Activated CD4-positive, alpha-beta T cell treated with anti-CD3 and anti-CD28 coated beads, Interleukin-2, Interleukin-6, amounts not matched to agents 100 ng/mL and 50 ng/mL, durations not matched to agents 16 hours and 8 hours (primary cell): ENCODE results near the gene MTCL3.

Source experiments
- DNase-seq: peaks from one replicate; pipeline ENCODE4 v3.0.0-alpha.2; 2020

The MTCL3 gene

DNA sequence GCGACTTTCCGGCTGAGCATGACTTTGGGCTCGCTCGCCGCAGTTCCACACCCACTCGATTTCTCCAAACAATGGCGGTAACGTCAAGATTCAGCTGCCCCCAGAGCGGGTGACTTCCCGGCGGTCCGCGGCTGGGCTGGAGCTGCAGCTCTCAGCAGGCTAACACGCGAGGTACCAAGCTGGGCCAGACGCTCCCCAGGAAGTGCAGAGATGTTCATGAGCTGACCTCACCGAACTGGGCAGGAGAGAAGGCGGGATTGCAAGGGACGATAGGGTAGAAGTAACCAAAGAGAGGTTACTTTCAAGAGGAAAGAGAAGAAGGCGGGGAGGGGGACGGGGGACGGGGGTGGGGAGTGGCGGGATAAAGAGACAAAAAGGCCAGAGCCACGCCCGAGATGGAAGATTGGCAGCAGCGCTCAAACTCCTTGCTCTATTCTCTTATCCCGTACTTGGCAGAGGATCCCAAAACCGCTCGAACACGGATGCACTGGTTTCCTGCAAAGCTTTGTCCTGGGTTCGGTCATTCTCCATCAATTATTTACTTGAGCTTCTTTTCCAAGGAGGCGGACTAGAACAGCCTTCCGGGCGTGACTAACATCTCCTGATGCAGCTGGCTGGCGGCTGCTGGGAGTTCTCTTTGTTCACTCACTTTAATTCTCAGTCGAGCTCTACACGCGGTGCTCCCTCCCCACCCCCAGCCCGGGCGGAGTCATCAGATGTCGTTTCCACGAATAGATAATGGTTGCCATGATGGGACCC lies at the start of gene MTCL3:
TSS of gene MTCL3 (minus strand) at position 626 of the 759 bp plus-strand sequence.
- DNase-seq = peak; percentile 79

DNA sequence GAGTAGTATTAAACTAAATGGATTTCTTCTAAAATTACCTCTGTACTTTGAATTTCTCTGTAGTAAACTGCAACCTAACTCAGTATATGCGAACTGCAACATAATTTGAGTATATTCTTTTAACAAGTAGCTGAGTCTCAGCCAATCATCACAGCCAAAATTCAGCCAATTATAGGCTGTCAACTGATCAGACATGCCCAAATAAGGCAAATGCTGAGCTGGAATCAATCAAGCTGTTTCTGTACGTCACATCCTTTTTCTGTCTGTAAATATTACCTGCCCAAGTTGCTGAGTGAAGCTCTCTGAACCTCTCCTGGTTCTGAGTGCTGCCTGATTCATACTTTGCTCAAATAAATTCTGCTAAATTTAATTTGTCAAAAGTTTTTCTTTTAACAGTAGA lies 48.3 kb upstream of the MTCL3 start:
- no peak for DNase-seq

DNA sequence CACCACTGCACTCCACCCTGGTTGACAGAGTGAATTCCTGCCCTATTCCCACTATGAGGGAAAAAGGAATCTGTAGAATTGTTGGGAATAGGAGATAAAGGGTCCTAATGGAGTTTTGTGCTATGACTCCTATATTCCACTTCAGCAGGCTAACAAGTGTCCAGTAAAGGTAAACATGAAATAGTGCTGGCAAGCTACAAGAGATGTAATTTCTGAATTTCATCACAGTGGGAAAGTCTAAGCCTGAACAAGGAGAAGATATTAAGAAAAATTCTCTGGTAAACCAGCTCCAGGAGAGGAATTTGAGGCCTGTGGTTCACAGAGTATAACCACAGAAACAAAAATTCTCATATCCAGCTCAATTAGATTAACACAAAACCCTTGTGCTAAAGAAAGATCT lies 47.5 kb upstream of the MTCL3 start:
- no peak for DNase-seq

DNA sequence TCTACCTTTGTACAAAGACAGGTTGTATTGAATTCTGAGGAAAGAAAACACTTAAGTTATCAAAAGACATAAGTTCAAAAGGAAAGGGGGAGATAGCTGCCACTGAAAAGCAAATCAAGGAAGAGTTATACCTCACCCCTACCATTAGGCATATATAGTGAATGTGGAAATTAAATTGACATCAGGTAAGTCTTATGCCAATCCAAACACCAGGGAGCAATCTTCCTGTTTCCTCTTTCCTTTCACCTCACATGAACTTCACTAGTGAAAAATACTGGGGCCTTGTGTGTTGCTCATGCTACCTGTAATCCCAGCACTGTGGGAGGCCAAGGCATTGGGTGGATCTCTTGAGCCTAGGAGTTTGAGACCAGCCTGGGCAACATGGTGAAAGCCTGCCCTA lies 47.0 kb upstream of the MTCL3 start:
- no peak for DNase-seq

DNA sequence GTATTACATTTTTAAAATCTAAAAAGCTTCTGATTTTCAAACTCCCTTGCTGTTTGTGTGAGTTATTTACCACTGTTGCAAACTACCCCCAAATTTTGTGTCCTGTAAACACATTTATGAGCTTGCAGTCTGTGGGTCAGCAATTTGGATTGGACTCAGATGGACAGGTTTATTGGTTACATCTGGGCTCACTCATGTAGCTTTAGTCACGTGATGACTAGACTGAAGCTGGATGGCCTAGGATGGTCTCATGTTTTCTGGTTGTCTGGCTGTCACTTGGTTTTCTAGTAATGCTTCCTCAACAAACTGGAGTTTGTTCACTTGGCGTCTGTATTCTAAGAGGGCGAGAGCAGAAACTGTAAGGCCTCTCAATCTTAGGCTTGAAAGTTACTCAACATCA lies 45.6 kb upstream of the MTCL3 start:
- DNase-seq = no peak

DNA sequence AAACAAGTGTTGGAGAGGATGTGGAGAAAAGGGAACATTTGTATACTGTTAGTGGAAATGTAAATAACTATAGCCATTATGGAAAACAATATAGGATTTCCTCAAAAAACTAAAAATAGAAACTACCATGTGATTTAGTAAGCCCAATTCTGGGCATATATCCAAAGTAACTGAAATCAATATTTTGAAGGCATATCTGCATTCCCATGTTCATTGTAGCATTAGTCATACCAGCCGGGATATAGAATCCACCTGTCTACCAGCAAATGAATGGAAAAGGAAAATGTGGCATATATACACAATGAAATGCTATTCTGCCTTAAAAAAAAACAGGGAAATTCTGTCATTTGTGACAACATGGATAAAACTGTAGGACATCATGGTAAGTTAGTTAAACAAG lies 42.5 kb upstream of the MTCL3 start:
- no peak for DNase-seq

DNA sequence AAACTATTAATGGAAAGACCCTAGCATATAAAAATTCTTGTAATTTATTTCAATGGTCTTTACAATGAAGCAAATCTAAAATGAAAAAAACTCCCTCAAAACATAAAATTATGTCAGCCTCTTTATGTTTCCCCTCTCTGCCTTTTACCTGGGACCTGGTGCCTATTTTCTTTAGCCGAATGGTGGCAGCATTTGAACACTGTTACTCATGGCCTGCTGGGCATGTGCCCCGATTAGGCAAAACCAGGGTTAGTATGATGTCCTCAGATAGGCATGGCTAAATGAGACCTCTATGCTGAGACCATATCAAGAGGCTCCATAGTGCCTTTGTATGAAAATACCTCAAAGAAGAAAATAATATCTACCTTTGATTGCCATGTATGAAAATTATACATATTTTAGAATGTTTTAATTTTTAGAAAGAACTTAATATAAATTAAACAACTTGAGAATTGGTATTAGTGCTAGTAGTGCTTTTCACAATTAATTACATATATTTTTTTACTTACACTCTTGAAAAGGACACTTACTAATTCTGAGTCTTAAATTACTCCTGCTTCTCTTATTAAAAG lies 35.4 kb upstream of the MTCL3 start:
- DNase-seq = peak; percentile 54

DNA sequence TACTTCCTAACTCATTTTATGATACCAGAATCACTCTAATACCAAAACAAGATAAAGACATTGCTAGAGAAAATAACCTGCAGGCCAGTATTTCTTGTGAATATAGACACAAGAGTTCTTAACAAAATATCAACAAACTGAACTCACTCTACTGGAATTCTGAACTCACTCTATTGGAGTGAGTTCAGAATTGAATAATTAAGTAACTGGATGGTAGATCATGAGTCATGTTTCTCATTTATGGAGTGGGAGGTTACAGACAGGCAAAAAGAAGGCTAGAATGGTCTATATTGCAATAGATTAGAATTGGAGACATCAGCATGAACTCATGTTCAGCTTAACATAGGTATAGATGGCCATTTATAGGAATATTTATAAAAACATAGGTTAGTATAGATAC lies 31.3 kb upstream of the MTCL3 start:
- DNase-seq = no peak

DNA sequence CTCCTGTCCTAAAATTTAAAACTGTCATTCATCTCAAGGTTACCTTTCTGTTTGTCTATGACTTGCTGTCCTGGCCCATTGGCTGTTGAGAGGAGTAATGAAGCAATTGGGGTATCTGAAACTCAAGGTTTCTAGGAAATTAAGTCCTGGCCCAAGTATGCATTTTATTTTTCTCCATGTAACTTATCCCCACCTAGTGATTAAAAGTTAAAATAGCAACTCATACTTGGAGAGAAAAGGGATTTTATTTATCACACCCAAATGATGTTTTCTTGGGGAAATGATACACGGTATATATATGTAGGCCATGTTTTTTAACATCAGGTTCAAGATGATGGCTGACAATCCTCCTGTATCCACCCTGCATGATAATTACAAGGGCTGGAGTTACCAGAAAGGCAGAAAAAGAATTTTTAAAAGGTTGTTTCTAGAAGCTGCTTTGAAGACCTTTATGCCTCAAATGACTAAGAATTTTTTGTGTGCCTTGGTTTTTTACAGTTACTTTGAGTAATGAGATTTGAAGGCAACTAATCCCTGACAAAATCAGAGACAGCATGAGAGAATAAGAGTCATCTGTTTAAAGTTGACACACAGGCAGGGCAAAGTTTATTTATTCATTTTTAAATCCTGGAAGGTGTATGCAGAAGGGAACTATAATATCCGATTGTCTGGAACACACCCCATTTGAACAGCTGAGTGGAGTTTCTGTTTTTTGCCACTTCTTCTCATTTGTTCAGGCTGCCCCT lies 28.9 kb upstream of the MTCL3 start:
- no peak for DNase-seq

DNA sequence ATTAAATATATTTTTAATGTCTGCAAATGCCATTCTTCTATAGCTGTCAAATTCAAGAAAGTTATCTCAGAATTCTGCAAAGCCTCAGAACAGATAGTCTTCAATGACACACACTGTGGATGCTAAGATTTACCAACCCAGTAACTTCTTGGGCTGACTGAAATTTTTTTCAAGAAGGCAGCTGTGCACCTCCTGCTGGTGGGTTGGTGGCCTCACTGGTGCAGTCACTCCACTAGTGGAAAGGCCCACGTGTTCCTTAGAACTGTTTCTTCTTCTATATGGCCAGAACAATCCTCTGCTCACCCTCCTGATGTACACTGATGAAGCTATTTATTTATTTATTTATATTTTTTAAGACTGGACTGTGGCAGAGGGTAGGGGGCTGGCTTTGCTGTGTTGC lies 28.1 kb upstream of the MTCL3 start:
- peak; percentile 25 for DNase-seq

DNA sequence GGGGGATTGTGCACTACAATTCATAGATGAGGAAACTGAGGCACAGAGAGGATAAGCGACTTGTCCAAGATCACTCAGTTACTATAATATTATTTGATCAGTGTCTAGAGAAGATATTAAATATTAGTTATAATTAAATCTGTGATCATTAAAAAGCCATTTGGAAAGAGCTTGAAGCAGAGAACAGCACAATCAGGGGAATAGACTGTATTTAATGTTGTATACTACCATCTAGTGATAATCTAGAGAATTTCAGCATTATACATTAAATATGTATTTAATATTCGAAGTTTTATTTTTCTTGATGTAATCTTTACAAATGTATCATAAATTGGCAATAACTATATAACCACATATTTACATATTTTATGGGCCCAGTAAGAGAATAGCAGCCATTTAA lies 20.1 kb upstream of the MTCL3 start:
- DNase-seq = no peak

DNA sequence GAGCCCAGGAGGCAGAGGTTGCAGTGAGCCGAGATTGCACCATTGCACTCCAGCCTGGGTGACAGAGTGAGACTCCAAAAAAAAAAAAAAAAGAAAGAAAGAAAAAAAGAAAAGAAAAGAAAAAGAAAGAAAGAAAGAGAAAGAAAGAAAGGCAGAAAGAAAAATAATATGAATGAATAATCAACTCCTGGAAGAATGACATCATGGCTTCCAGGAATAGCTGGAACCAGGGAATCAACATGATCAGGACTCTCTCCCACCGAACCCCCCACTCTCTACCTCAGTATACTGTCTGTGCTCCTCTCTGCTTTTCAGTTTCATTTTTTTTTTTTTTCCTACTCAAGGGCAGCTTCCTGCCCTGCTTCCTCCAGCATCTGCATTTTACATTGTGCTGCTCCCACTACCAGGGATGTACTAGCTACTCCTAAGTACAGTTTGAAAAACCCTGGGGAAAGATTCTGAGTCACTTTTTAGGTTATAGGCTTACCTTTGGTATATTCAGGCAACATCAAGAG lies 19.7 kb upstream of the MTCL3 start:
- DNase-seq = no peak

DNA sequence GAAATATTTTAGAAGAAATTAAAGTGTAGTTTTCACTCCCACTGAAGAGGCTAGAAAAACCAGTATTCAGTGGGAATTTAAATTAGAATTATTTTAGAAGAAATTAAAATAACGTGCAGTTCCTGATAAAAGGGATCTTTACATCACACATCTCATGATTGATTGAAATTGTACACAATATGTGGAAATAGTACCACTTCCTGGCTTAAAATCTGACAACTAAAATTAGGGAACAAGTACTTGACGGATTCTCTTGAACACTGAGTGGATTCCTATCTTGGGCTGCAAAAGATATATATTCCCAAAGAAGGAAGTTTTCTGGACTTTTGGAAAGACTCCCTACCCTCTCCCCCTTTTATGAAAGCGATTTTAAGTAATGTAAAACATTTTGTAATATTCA lies 14.6 kb upstream of the MTCL3 start:
- DNase-seq = no peak

DNA sequence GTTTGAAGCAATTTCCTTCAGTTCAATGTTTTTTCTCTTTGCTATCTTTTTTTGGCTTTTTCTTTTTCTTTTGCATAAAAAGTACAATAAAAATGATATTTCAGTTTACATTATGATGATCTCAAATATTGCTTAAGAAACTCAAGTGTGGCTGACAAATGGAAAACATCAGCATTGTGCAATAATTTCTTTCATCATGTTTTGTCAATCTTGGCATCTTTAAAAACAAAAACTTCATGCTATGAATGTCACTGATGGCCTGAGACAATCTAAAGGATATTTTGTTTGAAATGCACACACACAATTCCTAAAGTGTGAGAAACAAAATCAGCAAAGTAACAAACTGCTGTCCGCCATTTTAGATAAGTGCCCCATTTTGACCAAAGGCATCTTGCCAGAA lies 13.9 kb upstream of the MTCL3 start:
- no peak for DNase-seq

DNA sequence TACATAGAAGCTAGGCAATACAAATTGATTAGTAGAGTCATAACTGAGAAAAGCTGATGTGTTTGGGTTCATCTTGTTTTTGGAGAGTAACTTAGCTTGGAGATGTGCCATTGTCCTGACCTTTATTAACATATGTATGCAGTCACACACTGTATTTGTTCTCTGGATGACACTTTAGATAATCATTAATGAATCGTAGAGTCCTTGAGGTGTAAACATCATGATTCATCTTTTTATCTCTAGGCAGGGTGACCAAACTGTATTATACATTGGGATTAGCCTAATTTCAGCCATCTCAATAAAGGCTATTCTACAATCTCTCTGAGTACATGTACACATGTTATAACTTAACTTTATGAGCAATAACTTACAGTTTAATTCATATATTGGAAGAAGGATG lies 3.6 kb upstream of the MTCL3 start:
- DNase-seq = no peak

DNA sequence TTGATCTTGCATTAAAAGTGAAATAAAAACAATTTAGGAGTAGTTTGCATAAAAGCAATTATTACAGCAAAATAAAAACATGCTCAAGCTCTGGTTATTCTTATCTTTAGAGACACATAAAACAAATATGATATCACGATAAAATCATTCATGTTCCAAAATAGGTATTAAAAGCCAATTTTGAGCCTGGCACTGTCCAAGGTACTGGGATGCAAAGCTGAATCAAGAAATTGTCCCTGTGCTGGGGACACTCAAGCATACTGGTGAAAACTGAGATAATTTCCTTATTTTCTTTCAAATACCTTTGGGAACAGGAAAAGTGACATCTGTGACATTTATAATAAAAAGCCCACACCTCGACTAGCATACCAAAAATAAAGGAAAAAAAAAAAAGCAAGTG lies 931 bp upstream of the MTCL3 start:
- DNase-seq = no peak

DNA sequence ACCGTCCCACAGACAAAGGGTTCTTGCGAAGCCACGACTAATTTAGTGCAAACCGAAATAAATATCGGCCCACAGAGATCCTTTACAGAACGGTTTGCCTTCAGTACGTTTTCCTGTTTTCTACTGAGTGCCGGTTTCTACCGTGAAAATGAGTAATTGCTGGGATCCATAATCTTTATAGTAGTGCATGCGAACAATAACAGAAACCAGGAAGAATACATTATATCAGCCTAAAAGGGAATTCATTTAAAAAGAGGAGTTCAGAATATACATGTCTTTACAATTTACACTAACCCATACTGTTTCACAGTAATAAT lies 292 bp upstream of the MTCL3 start:
- no peak for DNase-seq

DNA sequence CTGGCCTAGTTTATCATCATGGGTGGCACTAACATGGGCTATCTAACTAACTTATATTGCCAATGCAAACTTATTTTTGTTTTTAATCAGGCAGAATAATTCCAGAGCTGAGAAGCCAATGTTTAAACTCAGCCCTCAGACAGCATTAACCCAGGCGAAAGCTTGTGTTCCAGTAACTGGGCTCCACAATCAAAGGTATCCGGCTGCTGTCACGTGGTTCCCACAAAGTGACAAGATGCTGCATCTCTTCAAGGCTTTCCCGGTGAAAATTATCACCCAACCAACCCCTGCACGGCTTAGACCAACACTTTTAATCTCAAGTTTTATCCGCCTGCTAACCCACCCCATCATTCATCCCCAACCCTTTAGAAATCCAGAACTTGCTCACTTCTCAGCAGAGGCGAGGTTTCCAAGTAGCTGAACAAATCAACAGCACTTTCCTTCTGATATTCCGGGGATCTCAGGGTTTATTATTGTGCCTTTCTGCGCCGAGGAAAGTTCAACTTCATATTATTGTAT lies 885 bp downstream of the MTCL3 start:
- peak; percentile 34 for DNase-seq

DNA sequence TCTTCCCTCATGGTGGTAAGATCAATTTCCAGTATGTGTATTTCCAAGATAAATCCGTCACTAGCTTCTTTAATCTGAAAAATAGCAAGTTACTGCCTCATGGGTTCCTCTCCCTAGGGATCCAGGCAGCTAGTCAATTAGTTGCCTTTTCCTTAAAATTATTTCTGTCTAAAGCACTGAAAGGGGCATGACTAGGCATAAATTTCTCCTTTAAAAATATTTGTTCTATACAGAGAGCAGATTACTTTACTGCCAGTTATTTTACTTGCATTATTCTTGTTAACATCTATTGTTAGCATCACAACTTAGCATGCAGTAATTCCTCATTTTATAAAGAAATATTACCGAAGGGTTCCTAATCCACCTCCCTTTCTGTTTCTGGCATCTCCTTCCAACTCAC lies 1.4 kb downstream of the MTCL3 start:
- DNase-seq = no peak

DNA sequence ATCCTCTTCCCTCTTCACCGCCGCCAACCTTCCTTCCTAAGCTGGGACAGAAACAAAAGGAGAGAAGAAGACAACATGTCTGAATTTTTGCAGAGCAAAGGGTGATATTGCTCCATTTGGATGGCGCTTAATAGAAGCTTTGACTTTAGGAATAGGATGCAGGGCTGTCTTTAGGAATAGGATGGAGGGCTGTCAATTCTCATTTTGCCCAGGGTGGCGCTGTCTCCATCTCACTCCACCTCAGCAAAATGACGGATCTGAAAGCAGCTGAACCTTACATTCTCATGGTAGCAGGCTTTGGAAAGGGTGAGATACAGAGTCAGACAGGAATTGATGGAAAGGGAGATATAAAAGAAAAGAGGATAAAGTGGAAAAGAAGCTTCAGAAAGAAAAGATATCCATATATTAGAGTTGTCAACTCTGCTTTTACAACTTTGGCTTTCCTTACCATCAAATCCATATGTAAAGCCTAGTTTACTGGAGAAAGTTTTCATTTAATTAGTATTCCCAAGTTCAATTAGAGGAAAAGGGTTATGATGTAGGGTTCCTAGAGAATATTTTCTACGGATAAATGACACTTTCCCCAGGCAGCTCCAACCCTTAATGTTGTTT lies 2.4 kb downstream of the MTCL3 start:
- DNase-seq = peak; percentile 76

DNA sequence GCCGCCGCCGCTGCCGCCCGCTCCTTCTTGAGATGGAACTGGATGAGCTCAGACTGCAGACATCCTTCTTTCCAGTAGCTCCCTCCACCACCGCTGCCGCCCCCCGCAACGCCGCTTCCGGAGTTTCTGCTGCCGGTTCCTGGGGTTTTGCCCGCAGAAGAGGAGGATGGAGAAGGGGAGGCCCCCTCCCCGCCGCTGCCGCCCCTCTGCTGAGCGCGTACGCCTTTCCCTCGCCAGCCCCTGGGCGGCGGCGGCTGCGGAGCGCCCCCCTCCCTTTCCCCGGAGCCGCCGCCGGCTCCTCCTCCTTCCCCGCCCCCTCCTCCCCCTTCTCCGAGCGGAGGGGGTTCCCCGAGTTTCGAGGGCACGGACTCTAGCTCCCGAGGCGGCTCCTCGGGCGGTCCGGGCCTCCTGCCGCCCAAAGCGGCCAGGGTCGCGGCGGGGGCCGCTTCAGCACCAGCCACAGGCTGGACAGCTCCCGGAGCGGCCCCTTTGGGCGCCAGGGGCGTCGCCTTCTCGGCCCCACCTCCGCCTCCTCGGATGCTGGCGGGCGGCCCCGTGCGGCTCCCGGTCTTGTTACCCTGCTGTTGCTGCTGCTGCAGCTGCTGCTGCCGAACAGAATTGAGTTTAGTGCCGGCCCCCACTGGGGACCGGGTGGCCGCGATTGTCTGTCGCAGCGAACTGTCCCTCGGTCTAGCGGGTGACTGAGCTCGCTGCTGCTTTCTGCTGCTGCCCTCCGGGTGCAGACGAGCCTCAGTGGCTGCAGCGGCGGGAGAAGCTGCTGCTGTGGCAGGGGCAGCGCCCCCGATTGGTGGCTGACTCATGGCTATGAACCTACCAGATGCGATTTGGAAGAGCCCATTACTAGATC lies 3.1 kb downstream of the MTCL3 start:
- DNase-seq = peak; percentile 79

DNA sequence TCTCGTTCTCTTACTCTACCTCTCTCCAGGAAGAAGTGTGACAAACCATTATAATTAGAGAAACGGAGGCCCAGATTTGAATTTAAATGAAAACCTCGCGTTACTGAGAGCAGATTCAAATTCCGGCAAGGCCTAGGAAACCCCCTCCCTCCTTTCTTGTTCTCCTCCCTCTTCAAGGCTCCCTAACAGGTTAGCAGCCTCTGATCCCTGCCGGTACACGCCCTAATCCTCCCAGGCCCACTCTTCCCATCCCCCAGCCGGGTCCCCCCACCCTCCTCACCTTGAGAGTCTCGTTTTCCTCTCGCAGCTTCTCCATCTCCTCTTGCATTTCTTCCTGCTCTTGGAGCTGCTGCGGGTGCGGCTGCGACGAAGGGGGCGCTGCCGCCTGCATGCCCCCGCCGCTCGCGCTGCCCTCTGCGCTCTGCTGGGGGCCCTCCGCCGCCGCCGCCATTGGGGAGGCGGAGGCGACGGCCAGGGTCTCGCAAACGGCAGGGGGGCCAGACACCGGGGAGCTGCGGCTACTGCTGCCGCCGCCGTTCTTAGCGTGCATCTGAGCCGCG lies 3.8 kb downstream of the MTCL3 start:
- DNase-seq = peak; percentile 50
